GM21723 (cell line): Measurements from ENCODE around the gene IBA57.
"Not testable (repeated sequence)": the region's sequence is repeated elsewhere in the genome, so short reads cannot be mapped to it uniquely, and the experiment has no call there.

ENCODE experiments used
- ATAC-seq: cut with Tn5 transposase; IDR thresholded peaks from one replicate; pipeline ENCODE4 v1.9.1; 2021; ENCODE audit warnings: mild to moderate bottlenecking, moderate library complexity; ENCODE audit not compliant: unreplicated experiment

IBA57 gene

DNA sequence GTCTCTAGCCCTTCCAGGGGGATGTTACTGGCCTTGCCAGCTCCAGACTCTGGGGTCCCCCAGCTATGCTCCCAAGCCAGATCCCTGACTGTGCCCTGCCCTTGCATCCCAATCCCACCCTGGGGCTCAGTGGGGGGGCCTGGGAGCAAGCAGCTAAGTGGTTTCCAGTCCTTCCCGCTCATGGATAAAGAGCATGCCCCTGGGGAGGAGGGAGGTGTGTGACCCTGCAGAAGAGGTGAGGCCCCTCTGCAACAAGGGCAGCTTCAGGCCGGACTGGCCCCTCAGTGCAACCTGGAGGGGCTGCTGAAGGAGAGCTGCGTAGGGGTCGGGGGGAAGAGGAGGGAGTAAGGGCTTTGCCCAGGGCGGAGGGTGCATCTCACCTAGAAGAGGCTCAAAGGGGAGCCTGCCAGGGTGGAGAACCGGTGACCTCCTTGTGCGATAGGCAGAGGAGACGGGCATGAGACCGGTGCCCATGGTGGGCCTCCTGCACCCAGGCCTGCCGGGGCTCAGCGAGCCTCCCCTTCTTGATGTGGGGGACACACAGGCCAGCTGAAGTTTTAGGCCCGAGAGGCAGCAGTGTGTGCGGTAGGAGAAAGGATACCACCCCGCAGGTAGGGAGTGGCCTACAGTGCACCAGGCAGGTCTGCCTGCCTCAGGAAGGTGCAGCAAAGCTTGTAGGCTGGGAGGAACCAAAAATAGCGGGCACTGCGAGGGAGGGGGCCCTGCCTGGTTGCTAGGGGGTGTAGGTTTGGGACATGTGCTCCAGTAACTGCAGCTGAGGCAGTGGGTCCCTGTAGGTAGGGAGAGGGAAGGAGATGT is 45.3 kb downstream of the IBA57 start:
- no peak for ATAC-seq

DNA sequence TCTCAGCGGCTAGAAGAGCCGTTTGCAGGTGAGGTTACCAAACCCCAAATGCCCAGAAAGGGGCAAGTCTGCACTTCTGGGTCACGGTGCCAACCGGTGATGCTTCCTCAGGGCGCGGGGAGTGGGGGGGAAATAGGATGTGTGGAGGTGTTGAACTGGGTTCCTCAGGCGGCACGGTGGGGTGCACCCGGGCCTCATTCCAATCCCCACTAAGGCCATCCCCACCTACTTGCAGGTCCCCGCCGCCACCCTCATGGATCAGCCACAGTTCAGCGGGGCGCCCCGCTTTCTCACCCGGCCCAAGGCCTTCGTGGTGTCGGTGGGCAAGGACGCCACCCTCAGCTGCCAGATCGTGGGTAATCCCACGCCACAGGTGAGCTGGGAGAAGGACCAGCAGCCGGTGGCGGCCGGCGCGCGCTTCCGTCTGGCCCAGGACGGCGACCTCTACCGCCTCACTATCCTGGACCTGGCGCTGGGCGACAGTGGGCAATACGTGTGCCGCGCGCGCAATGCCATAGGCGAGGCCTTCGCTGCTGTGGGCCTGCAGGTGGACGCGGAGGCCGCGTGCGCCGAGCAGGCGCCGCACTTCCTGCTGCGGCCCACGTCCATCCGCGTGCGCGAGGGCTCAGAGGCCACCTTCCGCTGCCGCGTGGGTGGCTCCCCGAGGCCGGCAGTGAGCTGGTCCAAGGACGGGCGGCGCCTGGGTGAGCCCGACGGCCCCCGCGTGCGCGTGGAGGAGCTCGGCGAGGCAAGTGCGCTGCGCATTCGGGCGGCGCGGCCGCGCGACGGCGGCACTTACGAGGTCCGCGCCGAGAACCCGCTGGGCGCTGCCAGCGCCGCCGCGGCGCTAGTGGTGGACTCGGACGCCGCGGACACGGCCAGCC is 46.2 kb downstream of the IBA57 start:
- ATAC-seq, result no peak

DNA sequence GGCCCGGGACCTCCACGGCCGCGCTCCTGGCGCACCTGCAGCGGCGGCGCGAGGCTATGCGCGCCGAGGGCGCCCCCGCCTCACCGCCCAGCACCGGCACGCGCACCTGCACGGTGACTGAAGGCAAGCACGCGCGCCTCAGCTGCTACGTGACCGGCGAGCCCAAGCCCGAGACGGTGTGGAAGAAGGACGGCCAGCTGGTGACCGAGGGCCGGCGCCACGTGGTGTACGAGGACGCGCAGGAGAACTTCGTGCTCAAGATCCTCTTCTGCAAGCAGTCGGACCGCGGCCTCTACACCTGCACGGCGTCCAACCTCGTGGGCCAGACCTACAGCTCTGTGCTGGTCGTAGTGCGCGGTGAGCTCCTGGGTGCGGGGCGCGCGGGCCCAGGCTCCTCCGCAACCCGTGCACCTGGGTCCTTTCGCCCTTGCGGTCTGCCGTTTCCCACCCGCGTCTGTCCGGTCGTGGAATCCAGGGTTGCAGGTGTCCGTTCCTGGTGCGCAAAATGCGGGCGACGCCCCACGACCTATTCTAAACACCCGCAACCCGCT is 46.9 kb downstream of the IBA57 start:
- no peak for ATAC-seq

DNA sequence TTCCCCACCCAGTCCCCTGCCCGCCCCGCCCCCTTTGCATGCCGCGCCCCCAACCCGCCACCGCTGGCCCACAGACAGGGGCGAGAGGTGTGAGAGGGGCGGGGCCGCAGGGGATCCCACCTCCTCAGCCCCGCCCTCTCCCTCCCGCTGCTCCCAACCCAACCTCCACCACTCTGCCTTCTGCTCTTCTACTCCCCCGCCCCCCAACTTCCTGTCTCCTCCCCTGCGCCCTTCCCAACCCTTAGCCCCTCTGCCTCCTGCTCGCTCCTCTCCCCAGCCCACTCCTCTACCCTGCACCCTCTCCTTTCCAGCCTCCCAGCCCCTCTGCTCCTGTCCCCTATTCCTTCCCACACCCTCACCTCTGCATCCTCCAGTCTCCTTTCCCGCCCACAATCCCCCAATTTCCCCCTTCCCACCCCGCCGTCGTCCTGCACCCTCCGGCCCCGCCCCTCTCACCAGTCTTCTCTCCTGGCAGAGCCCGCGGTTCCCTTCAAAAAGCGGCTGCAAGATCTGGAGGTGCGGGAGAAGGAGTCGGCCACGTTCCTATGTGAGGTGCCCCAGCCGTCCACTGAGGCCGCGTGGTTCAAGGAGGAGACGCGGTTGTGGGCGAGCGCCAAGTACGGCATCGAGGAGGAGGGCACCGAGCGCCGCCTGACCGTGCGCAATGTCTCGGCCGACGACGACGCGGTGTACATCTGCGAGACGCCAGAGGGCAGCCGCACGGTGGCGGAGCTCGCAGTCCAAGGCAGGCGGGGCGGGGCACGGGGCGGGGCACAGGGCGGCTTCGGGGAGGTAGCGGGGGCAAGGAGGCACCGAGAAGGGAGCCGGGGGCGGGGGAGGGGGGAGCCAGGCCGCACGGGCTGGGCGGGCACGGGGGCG is 47.6 kb downstream of the IBA57 start:
- ATAC-seq, result peak; percentile 93

DNA sequence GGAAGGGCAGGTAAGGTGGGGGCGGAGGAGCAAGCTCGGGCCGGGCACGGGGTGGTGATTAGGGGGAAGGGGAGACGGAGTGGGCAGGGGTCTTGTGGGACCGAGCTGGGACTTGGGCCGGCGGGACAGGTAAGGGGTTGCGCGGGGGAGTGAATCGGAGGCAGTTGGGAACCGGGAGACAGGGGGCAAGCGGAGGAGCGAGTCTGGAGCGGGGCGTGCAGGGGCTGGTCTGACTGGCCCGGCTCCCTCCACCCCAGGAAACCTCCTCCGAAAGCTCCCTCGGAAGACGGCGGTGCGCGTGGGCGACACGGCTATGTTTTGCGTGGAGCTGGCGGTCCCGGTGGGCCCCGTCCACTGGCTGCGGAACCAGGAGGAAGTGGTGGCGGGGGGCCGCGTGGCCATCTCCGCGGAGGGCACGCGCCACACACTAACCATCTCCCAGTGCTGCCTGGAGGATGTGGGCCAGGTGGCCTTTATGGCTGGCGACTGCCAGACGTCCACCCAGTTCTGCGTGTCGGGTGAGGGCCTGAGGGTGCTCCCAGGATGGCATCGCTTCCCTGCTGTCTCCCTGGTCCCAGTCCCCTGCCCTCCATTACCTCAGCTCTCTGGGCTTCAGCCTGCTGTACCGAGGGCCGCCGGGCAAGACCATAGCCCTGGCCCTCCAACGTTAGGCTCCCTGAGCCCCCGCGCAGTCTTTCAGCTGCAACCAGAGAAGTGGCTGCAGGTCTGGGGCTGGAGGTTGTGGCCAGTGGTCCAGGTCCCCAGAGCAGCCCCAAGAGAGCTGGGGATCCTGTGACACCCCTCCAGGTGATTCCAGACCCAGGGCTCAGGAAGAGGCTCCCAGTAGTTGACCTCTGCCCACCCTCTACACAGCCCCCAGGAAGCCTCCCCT is 48.6 kb downstream of the IBA57 start:
- no peak for ATAC-seq

DNA sequence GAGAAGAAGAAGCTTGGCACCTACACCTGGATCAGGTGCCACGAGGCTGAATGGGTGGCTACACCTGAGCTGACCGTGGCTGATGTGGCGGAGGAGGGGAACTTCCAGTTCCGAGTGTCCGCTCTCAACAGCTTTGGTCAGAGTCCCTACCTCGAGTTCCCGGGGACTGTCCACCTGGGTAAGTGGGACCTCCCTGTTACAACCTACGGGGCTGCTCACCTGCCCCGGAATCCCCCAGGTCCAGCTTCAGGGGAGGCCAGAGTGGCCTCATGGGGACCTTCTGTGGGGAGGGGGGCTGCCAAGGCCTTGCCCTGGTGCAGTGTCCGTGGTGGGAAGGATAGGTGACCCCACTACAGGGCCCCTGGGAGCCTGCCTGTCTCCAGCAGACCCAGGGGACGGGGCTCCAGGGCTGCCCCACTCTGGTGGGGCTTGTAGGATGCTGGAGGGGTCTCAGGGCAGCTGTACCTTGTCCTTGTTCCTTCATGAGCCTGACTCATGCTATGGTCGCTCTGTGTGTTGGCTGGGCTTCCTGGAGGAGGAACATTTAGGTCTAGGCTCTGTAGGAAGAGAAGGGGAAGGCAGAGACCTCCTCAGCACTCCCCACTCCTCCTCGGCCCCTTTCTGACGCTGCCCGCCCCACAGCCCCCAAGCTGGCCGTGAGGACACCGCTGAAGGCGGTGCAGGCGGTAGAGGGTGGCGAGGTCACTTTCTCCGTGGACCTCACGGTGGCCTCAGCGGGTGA is 49.5 kb downstream of the IBA57 start:
- no peak for ATAC-seq

DNA sequence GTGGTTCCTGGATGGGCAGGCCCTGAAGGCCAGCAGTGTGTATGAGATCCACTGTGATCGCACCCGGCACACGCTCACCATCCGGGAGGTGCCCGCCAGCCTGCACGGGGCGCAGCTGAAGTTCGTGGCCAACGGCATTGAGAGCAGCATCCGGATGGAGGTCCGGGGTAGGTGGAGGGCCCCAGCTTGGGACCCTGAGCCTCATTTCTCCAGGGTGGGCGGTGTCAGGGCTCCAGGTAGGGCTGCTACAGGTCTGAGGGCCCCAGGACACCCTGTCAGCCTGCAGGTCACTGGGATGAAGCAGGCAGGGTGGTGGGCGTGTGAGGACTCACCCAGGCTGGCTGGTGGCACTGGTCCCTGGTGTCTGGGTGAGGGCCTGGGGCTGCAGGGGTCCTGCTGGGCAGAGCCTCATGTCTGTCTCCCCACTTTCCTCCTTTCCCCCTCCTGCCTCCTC is 50.1 kb downstream of the IBA57 start:
- ATAC-seq, result no peak

DNA sequence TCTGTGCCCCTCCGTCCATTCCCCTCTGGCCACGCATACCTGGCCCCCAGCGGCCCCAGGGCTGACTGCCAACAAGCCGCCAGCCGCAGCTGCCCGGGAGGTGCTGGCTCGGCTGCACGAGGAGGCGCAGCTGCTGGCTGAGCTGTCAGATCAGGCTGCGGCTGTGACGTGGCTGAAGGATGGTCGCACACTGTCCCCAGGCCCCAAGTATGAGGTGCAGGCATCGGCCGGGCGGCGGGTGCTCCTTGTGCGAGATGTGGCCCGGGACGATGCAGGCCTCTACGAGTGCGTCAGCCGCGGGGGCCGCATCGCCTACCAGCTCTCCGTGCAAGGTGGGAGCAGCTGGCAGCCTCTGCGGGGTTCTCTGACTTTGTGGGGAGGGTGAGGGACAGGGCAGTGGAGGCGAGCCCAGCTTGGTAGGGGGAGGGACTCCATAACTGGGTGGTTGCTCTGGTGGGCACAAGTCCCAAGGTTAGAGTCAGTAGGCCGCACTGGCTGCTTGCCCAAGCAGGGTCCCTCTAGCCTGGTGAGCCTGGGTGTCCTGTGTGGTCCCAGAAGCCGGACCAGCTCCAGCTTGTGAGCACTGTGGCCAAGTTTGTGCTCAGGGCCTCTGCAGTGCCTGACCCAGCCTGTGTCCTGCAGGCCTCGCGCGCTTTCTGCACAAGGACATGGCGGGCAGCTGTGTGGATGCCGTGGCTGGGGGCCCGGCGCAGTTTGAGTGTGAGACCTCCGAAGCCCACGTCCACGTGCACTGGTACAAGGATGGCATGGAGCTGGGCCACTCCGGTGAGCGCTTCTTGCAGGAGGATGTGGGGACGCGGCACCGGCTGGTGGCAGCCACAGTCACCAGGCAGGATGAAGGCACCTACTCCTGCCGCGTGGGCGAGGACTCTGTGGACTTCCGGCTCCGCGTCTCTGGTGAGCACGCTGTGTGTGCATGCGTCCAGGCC is 51.0 kb downstream of the IBA57 start:
- no peak for ATAC-seq

DNA sequence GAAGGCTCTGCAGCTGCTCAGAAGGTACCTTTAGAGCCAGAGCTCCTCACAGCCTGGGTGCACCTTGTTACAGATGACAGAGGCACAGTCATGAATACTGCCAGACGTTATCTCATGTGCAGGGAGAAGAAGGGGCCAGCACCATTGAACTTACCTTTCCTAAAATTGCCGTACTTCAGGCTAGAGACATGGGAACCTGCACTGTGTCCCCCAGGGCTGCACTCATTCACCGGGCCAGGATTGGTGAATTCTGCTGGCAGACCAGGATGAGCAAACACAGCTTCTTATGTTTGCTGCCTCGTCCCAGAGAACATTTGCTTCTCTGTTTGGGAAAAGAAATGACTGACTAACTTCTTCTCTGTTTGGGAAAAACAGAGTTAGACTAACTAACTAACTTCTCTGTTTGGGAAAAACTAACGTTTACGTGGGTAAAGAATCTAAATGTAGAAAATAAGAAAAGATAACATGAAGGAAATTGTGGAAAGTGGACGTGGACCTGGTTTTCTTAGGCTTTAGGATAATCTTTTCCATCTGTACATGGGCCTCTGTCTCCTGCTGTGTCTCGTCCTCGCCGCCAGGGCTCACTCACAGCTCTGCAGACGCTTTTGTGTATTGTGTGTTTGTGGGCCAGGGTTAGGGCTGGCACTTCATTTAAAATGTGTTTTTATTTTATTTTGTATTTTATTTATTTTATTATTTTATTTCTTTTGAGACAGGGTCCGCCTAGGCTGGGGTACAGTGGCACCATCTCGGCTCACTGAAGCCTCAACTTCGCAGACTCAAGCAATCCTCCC is 52.1 kb downstream of the IBA57 start:
- no peak for ATAC-seq

DNA sequence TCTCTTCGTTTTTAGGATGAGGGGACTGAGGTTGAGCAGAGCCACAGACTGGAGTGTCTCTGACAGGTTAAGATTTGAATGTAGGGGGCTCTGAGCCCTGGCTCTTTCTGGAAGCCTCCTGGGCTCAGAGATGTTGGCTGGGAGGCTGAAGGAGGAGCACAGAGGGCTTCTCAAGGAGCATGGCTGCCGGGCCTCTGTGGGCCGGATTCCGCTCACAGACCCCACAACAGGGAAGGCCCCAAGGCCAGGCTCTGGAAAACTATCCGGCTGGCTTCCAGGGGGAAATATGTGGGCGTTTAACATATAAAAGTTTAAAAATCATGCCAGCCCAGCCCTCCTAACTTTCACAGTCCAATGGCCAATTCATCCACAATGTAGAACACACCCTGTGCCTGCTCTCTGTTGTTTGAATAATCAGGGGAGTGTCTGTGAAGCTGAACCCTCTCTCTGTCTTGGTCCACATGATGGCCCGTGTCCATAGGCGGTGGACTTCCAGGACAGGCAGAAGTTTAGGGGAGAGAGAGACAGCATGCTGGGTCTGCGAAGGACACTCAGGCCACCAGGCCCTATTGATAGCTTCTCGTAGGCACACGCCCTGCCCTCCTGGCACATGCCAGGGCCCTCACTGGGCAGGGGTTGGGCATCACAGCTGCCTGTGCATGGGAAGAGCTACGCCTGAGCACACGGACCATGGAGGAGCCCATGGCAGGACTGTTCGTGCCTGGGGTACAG is 53.1 kb downstream of the IBA57 start:
- no peak for ATAC-seq

DNA sequence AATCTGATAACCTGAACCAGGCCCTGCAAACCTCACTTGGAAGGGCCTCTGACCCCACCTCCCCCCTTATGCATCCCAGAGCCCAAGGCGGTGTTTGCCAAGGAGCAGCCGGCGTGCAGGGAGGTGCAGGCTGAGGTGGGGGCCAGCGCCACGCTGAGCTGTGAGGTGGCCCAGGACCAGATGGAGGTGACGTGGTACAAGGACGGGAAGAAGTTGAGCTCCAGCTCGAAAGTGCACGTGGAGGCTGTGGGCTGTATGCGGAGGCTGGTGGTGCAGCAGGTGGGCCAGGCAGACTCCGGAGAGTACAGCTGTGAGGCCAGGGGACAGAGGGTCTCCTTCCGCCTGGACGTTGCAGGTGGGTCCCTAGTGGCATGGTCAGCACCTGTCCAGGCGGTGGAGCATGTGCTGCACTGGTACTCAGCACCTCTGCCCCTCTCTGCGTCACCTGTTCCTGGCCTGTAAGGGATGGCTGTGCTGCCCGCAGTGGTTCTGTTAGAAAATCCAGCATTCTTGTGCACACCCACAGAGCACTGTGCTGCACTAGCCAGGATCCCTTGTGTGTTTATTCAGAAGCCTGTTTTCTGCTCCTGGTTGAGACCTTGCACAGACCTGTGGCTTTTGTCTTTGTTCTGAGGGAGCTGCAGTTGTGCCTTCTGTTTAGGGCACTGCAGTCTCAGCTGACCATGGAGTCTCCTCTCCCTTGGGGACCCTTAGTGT is 53.8 kb downstream of the IBA57 start:
- no peak for ATAC-seq

DNA sequence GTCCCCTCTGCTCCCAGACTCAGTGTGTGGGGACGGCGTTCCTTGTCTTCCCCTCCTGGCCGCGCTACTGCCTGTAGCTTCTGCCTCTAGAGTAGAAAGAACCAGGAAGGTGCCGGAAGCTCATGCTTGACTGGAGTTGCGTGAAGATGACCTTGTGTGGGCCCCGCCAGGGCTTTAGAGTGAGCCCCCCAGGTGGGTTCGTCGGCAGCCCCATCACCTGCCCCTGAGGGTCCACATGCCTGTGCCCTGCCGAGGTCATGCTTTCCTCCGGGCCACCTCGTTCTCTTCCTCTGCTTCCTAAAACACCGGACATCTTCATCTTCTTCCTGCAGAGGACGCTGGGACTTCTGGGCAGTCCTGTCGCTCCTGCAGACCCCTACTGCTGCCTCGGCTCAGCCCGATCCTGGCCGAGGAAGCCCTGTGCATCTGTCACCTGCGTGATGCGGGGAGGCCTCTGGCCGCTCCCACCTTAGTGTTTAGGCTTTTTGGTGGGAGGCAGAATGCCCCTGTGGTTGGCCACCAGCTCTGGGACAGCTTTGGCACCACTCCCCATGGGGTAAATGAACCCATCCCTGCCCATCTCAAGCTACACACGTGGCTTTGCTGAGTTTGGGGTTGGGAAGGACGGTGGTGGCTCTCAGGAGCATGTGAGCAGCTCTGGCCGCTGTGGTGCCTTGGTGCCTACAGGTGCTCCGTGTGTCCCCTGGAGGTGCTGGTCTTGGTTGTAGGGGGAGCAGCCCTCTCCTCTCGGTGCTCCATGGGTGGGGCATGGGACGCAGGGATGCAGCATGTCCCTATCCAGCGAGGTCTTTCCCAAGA is 54.6 kb downstream of the IBA57 start:
- no peak for ATAC-seq

DNA sequence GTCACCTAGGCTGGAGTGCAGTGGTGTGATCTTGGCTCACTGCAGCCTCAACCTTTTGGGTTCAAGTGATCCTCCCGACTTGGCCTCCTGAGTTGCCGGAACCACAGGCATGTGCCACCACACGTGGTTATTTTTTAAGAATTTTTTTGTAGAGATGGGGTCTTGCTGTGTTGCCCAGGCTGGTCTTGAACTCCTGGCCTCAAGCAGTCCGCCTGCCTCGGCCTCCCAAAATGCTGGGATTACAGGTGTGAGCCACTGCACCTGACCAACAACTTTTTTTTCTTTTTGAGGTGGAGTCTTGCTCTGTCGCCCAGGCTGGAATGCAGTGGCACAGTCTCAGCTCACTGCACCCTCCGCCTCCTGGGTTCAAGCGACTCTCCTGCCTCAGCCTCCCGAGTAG is 55.5 kb downstream of the IBA57 start:
- ATAC-seq, result not testable (repeated sequence)

DNA sequence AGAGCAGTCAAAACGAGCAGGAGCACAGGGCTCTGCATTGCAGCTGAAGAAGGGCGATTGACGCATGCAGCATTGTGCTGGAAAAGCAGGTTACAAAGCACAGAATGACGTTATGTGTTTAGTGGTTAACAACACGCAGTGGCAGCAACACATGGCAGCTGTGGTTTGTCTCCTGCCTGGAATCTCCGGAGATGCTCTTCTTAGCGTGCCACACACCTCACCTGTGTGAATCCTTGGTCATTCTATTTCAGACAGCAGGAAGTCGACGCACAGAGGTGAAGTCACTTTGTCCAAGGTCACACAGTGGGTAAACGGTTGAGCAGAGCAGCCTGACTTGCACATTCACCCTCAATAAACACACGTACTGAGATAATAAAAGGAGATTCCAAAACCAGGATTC is 56.9 kb downstream of the IBA57 start:
- no peak for ATAC-seq
